Measurements from ENCODE around the gene NCAM1.
A peak's percentile ranks its signal among the peaks of the same experiment; 100 is the strongest.
"Not testable (repeated sequence)": the region's sequence is repeated elsewhere in the genome, so short reads cannot be mapped to it uniquely, and the experiment has no call there.

NCAM1 gene

DNA sequence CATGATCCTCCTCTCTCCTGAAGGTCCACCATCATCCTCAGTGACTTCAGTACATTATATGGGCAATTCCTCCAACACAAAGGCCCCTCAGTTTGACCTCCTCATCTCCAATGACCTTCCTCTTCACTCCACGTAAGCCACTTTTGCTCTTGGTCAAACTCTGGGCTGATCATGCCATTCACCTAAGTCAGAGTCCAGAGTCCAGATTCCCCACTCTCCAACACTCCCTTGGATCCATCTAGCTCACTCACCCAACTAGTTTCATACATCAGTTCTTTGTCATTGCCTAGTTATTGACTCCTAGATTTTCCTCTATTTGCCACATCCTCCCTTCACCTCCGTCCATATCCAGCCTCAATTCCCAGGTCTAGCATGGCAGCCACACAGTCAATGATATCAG lies 322.7 kb downstream of the NCAM1 start:
- no peak for DNase-seq

DNA sequence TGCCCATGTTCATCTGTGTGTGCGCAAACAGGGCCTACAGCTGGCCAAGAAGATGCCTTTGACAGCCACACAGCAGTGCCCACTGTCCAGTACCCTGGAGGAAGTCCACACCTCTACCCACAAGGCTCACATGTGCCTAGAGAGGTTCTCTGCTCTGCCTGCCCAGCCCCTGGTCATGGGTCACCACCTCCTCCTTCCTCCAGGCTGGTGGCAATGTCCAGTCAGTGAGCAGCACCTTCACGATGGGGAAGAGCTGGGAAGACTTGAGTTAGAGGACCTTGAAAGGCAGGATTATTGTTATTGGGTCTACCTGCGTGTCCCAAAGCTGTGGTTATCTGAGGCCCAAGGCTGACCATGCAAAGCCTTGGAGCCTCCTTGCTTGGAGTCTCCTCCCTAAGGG lies 324.8 kb downstream of the NCAM1 start:
- peak; percentile 17 for DNase-seq

DNA sequence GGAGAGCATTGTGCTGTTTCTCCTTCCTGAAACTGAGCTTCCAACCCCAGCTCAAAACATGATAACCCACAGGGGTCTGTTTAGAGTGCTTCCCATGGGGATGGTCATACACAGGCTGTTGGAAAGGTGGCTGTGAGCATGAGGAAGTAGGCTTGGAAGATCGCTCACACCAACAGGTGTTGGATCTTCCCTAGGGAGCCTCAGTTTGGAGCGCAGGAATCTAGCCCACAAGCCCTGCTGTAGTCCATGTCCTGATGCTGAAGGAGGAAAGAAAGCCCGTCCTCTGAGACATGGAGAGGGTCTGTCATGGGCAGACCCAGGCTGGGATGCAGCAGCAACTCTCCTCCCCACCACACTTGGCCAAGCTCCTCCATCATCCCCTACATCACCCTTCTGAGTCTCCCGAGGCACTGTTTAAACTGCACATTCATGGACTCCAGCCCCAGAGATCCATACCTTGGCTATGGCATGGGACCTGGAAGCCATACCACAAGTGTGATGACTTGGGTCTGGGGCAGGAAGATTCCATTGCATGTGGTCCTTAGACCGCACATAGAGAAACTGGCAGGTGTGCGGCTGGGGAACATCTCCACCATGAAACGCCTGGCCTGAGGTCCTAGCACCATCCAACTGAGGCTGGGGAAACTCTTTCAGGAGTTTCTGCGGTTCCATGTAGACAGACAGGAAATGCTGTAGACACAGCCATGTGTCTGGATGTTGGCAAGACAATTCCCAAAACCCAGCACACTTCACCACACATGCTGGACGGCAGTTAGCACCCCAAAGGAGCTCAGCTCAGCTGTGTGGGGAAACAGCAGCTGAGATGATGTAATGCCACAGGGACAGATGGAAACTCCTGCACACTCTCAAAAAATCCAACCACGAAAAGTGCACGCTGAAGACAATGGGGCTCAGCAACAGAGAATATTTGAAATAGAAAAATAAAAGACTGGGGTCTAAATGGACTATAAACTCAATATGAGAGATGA lies 325.6 kb downstream of the NCAM1 start:
- DNase-seq, result peak; percentile 48

DNA sequence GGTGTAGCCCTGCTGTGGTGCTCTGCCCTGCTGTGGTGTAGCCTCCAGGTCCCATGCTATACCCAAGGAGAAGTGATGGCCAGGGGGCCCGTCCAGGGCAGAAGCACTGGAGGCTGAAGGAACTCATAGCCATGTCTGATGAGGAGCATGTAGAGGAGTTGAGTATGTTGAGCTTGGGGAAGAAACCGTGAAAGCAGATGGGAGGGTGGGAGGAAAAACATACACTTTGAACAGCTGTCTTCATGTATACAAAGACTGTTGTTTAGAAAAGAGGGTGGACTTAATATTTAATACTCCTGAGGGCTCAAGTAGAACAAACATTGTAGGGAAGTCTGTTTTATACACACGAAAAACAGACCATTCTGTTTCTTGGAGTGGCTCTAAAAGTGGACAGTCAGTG lies 326.6 kb downstream of the NCAM1 start:
- DNase-seq, result no peak

DNA sequence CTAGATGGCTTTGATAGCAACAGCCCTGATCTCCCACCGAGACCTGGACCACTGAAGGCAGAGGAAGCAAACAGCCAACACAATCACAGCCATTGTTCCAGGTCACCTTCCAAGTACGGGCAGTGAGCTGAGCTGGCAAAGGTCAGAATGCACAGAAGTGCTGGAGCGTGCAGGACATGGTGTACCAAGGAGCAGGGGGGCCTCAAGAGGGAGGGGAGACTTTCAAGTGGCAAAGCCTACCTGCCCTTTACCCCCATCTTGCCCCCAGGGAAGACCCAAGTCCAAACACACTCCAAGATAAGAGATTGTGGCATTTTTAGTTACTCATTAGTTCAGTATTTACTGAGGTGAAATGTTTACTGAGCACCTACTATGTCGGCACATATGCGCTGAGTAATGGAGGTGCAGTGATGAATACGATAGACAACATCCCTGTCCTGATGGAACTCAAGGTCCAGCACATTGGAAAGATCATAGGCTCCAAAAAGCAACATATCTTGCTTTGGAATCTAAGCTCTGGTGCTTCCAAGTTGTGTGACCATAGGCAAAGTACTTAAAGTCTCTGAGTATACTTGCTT lies 327.2 kb downstream of the NCAM1 start:
- peak; percentile 16 for DNase-seq

DNA sequence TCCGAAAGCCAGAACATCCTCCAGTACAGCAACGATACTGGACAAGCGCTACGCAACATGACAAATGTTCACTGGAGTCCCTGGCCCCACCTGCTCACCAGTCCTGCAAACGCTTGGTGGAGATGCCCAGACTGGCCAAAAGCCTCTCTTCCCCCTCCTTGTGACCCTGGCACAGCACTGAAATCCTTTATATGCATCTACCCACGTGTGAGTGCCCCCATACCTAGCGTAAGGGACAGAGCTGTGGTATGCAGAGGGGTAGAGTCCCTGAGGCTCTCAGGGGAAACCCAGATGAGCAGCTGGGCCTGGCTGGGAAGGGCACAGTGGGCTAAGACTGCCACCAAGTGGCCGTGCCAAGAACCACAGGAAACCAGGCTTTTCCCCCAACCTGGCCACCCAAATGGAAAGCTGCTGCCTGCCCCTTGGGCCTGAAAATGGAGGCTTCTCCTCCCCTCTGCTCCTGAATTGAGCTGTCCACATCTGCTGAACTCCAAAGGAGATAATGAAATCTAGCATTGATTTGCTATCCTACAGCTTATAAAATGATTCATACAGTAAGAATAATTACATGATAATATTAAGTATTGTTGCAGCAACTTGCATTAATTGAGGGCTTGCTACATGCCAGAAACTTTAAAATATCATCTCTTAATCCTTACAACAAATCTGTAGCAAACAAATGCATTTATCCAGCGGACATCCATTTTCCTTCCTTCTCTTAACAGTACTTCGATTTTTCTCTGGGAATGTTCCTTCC lies 328.4 kb downstream of the NCAM1 start:
- peak; percentile 79 for DNase-seq

DNA sequence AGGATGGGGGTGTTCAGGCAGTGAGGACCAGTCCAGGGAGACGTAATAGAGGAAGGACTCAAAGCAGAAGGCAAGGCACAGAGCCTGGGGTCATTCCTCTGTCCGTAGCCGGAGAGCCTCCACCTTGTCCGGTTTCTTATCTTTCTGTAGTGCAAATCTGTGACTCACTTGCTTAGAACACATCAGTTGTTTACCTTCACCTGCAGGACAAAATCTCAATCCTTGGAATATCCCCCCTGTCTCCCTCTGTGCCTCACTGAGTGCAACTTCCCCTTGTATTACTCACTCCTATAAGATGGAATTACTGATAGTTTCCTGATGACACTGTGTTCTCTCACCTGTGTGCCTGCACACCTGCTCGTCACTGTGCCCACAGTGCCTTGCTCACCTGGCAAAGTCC lies 332.7 kb downstream of the NCAM1 start:
- no peak for DNase-seq

DNA sequence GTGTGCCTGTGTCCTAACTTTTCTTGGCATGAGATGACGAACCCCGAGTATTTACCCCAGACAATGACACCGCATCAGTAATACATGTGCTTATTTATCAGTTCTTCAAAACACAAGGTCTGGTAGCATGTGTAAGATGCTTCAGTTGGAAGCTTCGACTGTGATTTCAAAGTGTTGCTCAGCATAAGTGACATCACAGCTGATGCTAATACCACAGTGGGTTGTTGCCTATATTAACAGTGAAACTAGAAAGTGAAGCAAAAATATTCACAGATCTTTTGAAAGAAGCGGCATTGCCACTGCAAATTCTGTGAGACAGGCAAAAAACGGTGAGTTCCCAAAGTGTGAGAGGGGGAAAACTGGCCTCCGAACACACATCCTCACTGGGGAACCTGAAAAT lies 334.8 kb downstream of the NCAM1 start:
- DNase-seq, result no peak

DNA sequence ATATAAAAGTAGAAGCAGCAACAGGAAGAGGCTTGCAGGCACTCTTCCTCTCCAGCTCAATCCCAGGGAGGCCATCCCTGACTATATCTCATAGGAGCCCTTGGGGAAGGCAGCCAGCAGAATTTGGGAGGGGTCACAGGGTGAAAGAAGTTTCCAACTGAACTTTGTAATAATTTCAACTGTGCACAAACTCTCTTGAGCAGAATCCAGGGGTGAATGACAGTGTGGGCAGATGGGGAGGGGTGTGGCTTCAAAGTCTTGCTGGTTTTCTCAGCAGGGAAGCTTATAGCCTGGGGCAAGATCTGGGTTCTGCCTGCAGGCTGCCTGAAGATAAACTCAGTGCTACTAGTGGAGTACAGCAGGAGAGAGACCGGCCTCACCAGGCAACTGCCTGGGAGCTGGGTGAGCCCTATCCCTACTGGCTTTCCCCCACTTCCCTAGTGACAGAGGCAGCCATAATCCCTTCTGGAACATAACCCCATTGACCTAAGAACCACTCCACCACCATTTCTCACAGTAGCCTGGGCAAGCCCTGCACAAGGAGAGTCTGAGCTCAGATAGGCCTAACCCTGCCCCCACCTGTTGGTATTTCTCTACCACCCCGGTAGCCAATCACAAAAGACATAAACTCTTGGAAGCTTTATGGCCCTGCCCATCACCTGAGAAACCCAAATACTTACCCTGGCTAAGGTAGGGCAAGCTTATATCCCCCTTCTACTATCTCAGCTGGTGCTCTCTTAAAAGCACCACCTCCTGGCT lies 335.4 kb downstream of the NCAM1 start:
- DNase-seq, result no peak

DNA sequence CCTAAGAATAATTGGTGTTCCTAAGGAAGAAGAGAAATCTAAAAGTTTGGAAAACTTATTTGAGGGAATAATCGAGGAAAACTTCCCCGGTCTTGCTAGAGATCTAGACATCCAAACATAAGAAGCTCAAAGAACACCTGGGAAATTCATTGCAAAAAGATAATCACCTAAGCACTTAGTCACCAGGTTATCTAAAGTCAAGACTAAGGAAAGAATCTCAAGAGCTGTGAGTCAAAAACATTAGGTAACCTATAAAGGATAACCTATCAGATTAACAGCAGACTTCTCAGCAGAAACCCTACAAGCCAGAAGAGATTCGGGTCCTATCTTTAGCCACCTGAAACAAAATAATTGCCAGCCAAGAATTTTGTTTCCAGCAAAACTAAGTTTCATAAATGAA lies 337.3 kb downstream of the NCAM1 start:
- not testable (repeated sequence) for DNase-seq

DNA sequence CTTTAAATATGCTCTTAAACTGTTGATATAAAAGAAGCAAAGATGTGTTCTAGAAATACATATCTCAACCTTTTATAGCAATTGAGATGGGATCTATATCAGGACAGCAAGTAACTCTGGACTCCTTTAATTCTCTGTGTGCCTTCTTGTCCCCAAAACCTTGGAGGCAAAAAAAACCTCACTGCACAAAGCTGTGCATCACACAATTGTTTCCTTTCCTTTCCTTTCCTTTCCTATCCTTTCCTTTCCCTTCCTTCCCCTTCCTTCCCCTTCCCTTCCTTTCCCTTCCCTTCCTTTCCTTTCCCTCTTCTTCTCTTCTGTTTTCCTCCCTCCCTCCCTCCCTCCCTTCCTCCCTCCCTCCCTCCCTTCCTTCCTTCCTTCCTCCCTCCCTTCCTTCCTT lies 343.7 kb downstream of the NCAM1 start:
- no peak for DNase-seq

DNA sequence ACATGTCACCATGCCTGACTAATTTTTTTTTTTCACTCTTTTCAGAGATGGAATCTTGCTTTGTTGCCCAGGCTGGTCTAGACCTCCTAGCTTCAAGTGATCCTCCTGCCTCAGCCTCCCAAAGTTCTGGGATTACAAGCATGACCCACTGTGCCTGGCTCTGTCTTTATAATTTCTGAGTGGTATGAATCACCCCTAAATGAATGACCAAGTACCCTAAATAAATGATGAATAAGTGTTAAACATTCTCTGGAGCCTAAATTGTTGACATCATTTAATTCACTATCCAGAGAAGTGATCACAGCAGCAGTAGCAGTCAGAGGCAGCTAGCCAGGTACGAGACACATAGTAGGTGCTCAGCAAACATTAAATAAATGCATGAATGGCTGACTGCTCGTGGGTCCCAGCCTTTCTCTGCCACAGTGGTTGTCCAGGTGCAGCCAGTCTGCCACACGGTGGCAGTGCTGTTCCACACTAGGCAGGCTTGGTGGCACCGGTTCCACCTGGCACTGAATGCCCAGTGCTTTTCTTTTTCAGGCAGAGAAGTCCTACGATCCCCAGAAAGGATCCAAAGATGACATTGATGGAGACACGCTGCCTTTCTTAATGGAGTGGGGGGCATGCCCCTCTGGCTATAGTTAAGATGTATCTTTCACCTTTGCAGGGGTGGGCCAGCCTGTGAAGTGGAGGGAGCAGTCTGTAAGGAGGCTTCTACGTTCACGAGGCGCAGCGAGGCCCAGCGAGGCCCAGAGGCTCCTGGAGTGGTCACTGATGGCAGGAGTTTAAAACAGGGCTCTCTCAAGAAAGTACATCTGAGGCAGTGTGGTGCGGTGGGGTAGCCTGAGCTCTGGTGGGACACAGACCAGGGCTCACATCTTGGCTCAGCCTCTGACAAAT lies 344.5 kb downstream of the NCAM1 start:
- DNase-seq, result peak; percentile 80

DNA sequence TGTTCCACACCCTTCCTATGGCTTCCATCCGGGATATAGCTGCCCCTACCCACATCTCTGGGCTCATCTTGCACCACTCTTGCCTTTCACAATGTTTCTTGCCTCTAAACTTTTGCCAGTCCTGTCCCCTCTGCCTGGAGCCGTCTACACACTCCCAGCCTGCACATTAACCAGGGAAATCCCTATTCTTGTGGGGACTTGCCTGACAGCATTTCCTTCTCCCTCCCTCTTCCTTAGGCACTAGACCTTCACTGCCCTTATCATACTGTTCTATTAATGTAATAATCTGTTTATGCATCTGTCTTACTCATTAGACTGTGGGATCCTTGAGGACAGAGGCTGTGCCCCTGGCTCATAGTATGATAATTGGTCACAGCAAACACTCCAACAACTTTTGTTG lies 347.4 kb downstream of the NCAM1 start:
- DNase-seq, result no peak

DNA sequence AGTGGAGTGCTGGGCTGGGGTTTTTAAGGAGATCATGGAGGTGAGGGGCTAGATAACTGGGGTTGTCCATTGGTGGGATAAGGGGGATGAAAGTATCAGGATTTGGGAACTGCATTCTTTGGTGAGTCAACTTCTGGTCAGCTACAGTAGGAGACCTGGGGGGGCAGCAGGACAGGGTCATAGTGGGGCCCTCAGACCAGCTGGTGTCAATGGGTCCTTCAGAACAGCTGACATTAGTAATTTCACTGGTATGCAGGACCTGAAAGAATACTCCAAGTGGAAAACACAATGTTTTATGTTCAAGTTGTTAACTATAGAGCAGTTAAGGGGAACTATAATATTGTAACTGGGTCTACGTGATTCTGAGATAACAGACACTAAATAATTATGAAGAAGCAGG lies 350.3 kb downstream of the NCAM1 start:
- DNase-seq, result no peak

DNA sequence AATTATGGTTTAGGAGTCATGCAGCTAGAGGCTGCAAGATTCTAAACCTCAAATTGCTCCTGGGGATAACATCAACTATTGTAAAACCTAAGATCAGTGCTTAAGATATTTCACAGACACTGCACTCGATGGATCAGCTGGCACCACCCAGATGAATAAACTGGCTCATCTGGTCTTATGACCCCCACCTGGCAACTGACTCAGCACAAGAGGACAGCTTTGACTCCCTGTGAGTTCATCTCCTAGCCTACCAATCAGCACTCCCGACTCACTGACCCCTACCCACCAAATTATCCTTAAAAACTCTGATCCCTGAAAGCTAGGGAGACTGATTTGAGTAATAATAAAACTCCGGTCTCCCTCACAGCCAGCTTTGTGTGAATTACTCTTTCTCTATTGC lies 352.4 kb downstream of the NCAM1 start:
- DNase-seq, result no peak

DNA sequence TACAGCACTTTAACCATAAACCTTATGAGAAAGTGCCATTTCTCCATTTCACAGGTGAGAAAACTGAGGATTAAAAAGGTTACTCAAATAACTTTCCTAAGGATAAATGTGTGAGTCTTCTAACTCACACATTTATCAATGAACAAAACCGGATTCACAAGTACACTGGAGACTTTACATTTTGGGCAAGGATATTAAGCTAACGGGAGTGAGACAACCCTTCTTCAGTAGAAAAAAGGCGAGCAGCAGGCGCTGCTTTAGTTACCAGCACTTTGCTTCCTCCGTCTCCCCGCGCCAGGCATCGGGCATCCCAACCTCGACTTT lies 352.8 kb downstream of the NCAM1 start:
- DNase-seq, result no peak

DNA sequence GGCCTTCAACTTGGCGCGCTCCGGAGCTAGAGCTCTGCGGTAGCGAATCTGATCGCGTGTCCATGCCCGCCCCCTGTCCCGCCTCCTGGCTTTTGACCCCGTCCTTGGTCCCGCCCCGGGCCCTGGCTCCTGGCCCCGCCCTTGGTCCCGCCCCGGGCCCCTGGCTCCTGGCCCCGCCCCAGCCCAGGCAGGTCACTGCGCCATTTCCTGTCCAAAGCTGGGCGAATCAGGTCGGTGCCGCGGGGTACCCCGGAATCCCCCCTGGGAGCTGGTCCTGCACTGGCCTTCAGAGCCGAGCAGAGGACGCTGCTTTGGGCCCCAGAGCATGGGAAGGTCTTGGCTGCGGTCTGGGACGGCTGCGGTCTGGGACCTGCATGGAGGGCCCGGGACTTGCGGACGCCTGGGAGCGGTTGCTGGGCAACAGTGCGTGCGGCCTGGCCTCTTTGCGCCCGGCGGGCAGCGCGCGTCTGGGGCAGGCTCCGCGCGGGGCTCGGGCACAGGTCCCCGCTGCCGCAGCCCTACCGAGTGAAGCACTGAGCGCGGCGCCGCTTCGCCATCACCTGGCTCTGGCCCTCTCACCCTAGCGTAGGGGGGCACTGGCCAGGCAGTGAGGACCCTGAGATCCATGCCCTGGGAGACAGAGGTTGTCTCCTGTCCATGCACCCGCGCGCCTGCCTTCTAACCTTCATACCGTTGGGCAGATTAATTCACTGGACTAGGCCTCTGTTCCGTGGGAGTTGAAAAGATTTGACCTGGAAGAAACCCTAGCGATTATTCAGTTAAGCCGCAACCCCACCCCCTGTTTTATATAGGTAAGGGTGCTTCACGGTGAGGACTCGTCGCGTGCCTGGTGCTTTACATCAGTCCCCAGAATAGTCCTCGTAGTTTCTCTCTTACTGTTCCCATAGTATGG lies 353.4 kb downstream of the NCAM1 start, which contains the start of gene TTC12:
Gene TTC12, plus strand, starts transcription at position 195 of the 913 bp plus-strand sequence. CDS start 1,675 bp downstream, outside the sequence.
- peak; percentile 97 for DNase-seq

DNA sequence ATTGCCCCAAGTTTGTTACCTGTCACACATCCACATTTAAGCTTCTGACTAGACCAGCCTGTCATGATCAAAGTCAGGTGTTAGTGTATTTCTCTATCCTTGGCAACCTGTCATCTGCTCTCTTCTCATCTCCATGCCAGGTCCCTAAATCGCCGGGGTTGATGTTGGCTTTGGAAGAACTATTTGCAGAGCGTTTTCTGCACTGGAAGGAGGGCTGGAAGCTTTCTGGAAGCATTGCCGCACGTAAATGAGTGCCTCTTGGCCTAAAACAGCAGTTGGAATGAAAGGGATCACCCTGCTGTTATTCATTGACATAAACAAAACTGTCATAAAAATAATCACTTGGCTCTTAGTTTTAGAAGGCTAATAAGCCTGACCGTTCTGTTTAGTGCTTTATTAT lies 354.6 kb downstream of the NCAM1 start:
- DNase-seq, result no peak

DNA sequence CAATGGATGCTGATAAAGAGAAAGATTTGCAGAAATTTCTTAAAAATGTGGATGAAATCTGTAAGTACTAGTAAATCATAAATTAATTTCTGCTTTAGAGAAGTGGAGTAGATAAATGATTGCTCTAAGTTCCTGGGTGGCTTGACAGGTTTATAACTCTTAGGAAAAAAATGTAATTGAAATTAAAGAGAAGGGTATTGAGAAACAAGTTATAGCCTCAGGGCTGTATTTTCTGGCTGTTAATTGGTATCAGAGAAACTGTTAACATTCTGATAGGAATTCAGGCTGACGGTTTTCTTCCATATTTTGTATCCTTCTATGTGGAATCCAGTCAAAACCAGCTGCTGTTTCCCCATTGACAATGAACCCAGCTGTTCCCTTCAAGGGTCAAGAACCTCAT lies 355.0 kb downstream of the NCAM1 start:
- DNase-seq, result no peak

DNA sequence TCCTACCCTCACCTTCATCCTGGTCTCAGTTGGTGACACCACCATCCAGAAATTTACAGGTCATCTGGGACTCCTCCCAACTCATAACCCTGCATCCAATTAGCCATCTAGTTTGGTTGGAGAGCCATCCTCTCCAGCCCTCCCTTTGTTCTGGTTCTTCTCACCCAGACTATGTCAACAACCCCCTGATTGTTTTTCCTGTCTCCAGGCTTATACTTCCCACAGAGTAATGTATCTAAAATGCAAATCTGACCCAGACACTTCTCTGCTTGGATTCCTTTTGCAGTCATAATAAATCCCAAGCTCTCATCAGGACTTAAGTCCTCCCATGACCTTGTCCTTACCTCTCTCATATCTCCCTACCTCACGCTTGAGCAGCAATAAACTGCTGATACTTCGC lies 356.1 kb downstream of the NCAM1 start:
- no peak for DNase-seq

DNA sequence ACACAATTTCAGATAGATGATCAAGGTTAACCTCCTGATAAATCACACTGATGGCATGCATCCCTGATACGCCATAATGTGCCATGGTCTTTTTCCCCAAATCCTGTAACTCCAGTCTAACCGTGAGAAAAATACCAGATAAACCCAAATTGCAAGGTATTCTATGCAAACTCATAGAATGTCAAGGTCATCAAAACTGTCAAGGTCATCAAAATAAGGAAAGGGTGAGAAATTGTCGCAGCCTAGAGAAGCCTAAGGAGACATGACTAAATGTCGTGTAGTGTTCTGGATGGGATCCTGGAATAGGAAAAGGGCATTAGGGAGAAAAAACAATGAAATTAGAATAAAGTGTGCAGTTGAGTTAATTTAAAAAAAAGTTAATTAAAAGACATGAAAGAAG lies 357.9 kb downstream of the NCAM1 start:
- no peak for DNase-seq
